Stimulated activated CD8-positive, alpha-beta memory T cell treated with anti-CD3 and anti-CD28 coated beads, Interleukin-7, amount 100 ng/mL, for 48 hours (primary cell): ENCODE data around the gene PLCXD1.
A peak's percentile ranks its signal among the peaks of the same experiment; 100 is the strongest.
"Not testable (repeated sequence)": the region's sequence is repeated elsewhere in the genome, so short reads cannot be mapped to it uniquely, and the experiment has no call there.

Source experiments
- DNase-seq, 2 donors: peaks; one replicate each; pipeline ENCODE4 v3.0.0-alpha.2; 2020; ENCODE audit warnings: low read depth in 1 of 2; ENCODE audit errors: extremely low read depth in 1 of 2

The PLCXD1 gene

GRCh38 chrX:262381-262909 lies 18.7 kb upstream of the PLCXD1 start:
- DNase-seq: no peak

GRCh38 chrX:264006-264405 lies 17.2 kb upstream of the PLCXD1 start:
- not testable (repeated sequence) for DNase-seq

- DNase-seq: no peak
Measured at GRCh38 chrX:264634-265455, 16.3 kb upstream of the PLCXD1 start.

- DNase-seq: no peak
Measured at GRCh38 chrX:265502-265901, 15.7 kb upstream of the PLCXD1 start.

GRCh38 chrX:267771-268261 lies 13.4 kb upstream of the PLCXD1 start:
- no peak for DNase-seq

GRCh38 chrX:270848-271367 lies 10.3 kb upstream of the PLCXD1 start:
- DNase-seq: no peak

GRCh38 chrX:274904-275475 lies 6.2 kb upstream of the PLCXD1 start:
- DNase-seq: no peak

GRCh38 chrX:275476-275966 lies 5.7 kb upstream of the PLCXD1 start:
- no peak for DNase-seq

GRCh38 chrX:275967-276580 lies 5.1 kb upstream of the PLCXD1 start:
- no peak for DNase-seq

GRCh38 chrX:276581-277201 lies 4.5 kb upstream of the PLCXD1 start:
- DNase-seq: no peak

- not testable (repeated sequence) for DNase-seq
Measured at GRCh38 chrX:279757-280604, 1.2 kb upstream of the PLCXD1 start.

- DNase-seq: not testable (repeated sequence)
Measured at GRCh38 chrX:280722-281121, 459 bp upstream of the PLCXD1 start.

- DNase-seq: not testable (repeated sequence)
Measured at GRCh38 chrX:282000-282681, 960 bp downstream of the PLCXD1 start.

- DNase-seq: peak; percentile 76 to 93
Measured at GRCh38 chrX:283115-283845, 2.1 kb downstream of the PLCXD1 start.

- DNase-seq: no peak
Measured at GRCh38 chrX:285076-285677, 4.0 kb downstream of the PLCXD1 start.

- DNase-seq: no peak
Measured at GRCh38 chrX:287670-288069, 6.5 kb downstream of the PLCXD1 start.

- DNase-seq: no peak
Measured at GRCh38 chrX:288561-288991, 7.4 kb downstream of the PLCXD1 start.

- no peak for DNase-seq
Measured at GRCh38 chrX:290476-291166, 9.4 kb downstream of the PLCXD1 start.
